ENCODE results near the gene TAF1B.
"Not testable (repeated sequence)": the region's sequence is repeated elsewhere in the genome, so short reads cannot be mapped to it uniquely, and the experiment has no call there.

The TAF1B gene

DNA sequence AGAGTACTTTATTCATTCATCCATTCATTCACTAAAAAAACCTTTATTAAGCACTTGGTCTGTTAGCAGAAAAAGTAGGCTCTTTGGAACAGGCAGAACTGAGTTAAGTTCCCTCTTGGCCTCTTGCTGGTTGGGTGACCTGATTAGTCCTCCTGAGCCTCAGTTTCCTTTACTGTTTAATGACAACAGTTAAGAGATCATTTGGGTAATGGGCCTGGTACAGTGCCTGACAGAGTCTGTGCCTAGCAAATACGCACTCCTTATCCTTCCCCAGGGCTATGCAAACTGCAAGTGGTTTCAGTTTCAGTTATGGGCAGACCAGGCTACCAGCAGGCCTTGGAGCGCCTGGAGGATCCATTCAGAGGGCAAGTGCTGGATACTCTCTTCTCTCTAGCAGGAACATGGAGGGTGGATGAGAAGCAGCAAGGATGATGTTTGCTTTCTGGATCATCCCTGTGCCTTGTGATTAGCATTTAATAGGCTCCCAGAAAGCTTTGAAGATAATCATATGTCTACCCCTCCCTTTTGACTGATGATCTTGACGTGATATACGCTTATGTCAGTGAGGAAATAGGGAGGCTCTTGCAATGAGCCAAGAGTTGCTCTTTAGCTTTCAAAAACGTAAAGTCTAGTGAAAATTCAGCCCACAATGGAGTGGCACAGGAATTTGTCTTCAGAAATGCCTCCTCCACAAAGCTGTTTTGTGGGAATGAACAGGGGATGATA, 12.4 kb upstream of the TAF1B start:
- in situ Hi-C loops (cut with MboI; ENCODE audit: low sequenced_read_pairs) = no loop called here

DNA sequence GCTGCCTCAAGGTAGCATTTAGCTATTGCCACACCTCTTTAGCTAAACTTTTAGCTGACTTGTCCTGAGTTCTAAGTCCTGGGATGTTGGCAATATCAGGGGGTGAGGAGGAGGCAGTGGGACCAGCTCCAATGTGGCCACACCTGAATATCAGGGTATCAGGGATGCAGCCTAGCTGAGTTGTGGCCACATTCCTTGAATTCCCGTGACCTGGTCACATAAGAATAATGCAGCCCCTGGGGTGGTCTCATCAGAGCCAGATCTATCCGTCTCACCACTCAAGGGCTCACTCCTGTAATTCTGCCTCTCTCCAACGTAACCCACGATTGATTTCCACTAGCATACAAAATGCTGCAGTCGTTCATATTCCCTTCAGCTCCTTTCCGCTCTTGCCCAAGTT, 11.6 kb upstream of the TAF1B start:
- in situ Hi-C loops (cut with MboI; ENCODE audit: low sequenced_read_pairs) = no loop called here

DNA sequence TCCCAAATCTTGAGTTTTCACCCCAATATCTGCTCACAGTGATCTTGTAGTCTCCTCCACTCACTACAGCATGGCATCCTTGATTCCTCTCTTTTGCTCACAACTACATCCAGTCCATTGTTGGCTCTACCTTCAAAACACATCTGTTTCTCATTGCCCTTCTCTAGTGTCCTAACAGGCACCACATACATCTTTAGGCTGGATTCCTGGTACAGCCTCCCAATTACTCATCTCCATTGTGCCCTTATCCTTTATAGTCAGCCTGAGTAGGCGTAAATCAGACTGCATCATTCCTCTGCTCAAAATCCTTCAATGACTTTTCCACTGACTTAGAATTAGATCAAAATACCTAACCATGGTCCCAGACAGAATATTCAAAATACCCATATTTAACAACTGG, 10.7 kb upstream of the TAF1B start:
- in situ Hi-C loops (cut with MboI; ENCODE audit: low sequenced_read_pairs) = no loop called here

DNA sequence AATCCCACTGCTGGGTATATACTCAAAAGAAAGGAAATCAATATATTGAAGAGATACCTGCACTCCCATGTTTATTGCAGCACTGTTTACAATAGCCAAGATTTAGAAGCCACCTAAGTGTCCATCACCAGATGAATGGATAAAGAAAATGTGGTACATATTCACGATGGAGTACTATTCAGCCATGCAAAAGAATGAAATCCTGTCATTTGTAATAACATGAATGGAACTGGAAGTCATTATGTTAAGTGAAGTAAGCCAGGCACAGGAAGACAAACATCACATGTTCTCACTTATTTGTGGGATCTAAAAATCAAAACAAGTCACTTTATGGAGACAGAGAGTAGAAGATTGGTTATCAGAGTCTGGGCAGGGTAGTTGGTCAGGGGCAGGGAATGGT, 8.2 kb upstream of the TAF1B start:
- in situ Hi-C loops (cut with MboI; ENCODE audit: low sequenced_read_pairs) = not testable (repeated sequence)

DNA sequence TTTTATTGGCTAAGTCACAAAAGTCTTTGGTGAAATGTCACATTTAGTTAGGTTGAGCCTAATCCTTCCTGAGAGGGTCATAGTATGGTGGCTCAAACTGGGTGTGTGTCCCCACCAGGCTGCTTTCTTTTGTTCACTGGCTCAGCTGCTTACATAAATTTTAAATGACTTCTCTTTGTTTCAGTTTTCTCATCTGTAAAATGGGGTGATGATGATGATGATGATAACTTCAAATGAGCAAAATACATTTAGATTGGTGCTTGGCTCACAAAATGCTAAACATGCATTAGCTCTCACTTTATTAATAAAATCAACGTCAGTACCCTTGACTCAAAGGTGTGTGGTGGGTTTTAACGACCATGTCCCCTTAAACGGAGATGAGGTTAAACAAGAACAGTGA, 7.2 kb upstream of the TAF1B start:
- in situ Hi-C loops (cut with MboI; ENCODE audit: low sequenced_read_pairs) = no loop called here

DNA sequence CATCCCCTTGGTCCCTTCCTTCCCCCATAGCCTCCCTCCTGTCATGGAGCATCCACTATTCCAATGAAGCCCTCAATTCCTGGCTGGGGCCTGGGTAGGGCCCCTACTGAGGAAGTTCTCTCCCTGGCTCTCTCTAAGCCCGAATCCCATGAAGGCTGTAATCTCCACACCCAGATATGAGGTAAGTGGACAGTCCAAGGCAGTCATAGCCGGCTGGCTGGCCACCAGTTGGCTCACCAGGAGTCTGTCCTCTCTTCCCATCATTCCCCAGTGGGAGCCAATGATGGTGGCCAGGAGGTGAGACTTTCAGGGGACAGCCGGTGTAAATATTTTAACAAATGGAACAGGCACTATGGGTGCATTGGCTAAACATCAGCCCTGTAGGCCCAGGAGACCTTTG, 6.8 kb upstream of the TAF1B start:
- in situ Hi-C loops (cut with MboI; ENCODE audit: low sequenced_read_pairs) = no loop called here

DNA sequence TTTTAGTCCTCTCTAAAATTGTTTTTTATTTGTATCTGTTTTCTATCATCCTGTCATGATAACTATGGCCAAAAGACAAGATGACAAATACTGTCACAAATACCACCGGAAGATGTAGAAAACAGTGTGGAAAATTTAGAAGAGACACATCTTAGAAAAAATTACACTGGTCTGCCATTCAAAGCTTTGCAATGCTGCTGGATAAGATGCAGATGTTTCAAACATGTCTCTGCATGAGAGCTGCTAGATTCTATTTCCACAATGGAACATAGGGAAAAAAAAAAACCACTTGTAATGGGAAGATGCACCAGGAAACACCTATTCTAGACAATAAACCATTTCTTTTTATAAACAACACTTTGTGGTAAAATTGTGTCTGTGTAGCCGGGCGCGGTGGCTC, 5.8 kb upstream of the TAF1B start:
- in situ Hi-C loops (cut with MboI; ENCODE audit: low sequenced_read_pairs) = no loop called here

DNA sequence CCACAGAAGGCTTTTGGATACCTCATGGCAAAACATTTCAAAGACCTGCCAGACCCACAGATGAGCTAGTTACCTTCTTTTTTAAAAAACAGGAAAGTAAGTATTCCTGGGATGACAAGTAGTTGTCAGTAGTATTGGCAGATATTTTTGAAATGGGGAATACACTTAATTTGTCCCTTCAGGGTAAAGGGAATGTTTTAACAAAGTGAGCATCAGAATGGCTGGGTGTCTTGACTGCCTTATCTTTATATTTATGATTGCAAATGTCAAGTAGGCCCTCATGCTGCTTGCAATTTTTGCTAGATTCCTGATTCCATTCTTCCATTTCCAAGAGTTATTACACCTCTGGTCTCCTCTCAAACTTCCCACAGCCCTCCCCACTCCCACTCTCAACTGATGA, 4.9 kb upstream of the TAF1B start:
- in situ Hi-C loops (cut with MboI; ENCODE audit: low sequenced_read_pairs) = no loop called here

DNA sequence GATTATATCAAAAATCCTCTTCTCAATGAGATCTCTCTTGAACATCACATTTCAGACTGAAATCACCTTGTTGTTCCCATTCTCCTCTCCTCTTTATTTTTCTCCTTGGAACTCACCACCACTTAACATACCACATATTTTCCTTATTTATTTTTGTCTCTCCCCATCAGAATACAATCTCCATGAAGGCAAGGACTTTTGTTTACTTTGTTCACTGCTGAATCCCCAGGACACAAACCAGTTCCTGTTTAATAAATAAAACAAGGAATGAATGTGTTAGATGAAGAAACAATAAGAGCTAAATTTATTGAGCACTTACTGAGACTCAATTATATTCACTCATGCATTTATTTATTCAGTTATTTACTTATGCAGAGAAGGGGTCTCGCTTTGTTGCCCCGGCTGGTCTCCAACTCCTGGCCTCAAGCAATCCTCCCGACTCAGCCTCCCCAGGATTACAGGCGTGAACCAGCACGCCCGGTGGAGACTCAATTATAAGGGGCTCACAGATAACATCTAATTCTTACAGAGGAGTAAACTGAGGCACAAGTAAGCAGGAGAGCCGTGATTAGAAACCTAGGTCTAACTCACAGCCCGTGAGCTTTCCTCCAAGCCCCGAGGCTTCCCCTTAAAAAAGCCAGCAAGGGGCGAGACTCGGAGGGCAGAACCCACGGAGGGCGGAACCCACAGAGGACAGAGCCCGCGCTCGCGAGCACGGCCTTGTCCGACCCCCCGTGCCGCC, 616 bp upstream of the TAF1B start:
- in situ Hi-C loops (cut with MboI; ENCODE audit: low sequenced_read_pairs) = no loop called here

DNA sequence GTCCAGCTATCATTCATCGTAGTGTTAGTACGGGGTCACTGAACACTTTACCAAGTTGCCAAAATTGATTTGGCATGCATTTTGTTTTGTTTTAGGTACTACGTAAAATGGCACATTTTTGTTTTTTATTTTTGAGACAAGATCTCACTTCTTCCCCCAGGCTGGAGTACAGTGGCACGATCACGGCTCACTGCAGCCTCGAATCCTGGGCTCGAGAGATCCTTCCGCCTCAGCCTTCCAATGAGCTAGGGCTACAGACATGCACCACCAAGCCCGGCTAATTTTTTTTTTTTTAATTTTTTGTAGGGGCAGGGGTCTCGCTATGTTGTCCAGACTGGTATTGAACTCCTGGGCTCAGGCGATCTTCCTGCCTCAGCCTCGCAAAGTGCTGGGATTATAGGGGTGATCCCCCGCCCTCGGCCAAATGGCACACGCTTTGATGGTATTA, 786 bp downstream of the TAF1B start:
- in situ Hi-C loops (cut with MboI; ENCODE audit: low sequenced_read_pairs) = no loop called here

DNA sequence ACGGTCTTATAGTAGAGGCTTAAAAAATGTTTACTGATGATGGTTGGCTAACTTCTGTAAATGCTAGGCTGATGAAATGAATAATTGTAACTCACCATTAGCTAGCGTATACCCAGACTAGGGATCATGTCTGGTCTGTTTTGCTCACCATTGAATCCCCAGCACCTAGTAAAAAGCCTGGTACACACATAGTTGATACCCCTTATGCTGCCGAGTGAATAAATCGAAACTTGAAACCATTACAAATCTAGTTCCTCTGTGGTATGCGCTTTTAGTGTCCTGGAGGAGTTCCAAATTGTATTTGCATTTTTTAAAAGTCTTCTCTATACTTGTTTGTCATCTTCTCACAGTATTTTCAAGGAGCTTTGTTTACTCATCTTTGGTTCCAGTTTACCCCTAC, 1.3 kb downstream of the TAF1B start:
- in situ Hi-C loops (cut with MboI; ENCODE audit: low sequenced_read_pairs) = no loop called here

DNA sequence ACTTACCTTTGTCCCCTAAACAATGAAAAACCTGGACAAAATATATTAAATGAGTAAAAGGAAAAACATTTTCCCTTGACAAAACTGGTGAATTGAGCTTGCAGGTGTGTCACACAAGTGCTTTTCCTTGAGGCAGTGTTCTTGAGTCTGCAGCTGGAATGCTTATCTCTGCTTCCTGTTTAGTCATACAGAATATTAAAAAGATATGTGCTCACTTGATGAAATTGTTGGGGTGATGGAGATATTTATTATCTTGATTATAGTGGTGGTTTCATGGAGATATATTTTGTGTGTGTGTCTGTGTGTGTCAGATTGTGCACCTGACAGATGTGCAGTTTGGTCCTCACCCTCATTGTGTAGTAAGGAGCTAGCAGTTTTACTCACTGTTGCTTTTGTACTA, 3.3 kb downstream of the TAF1B start:
- in situ Hi-C loops (cut with MboI; ENCODE audit: low sequenced_read_pairs) = no loop called here

DNA sequence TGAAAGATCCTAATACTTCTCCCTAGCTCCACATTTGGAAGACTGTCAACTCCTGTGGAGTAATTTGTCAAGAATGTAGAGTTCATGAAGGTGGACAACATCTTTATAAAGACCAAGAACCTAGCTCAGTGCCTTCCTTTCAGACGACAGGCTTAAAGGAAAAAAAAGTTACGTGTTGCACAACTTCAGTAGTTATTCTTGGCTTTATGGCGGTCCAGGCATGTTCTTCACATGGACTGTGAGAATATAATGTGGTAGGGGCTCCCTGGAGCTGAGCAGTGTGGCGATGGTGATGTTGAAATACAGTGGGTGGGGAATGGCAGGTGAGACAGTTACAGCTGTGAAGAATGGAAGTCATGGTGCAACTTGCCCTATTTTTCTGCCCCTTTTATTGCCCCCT, 3.9 kb downstream of the TAF1B start:
- in situ Hi-C loops (cut with MboI; ENCODE audit: low sequenced_read_pairs) = no loop called here

DNA sequence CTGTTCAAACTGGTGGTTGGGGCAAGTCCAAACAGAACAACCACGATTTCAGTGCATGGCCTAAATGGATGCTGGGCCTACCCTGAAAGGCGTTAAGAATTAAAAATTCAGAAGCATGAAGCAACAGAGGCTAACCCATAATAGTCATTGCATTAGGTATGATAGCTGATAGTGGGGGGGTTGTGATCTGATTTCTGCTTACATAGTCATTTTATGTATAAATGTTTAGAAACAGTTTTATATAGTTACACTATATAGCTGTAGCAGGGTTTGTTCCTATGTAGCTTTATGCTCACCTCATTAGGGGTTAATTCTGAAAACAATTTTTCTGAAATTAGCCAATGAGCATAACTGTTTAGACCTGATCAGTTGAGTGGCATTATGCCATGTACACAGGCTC, 9.6 kb downstream of the TAF1B start:
- in situ Hi-C loops (cut with MboI; ENCODE audit: low sequenced_read_pairs) = no loop called here

DNA sequence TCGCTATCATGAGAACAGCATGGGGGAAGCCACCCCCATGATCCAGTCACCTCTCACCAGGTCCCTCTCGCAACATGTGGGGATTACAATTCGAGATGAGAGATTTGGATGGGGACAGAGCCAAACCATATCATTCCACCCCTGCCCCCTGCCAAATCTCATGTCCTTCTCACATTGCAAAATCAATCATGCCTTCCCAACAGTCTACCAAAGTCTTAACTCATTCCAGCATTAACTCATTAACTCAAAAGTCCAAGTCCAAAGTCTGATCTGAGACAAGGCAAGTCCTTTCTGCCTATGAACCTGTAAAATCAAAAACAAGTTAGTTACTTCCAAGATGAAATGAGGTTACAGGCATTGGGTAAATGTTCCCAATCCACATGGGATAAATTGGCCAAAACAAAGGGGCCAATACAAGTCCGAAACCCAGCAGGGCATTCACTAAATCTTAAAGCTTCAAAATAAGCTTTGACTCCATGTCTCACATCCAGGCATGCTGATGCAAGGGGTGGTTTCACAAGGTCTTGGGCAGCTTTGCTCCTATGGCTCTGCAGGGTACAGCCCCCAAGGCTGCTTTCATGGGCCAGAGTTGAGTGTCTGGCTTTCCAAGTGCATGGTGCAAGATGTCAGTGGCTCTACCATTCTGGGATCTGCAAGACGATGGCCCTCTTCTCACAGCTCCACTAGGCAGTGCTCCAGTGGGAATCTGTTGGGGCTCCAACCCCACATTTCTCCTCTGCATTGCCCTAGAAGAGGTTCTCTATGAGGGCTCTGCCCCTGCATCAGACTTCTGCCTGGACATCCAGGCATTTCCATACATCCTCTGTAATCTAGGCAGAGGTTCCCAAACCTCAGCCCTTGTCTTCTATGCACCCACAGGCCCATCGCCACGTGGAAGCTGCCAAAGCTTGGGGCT, 14.8 kb downstream of the TAF1B start:
- in situ Hi-C loops (cut with MboI; ENCODE audit: low sequenced_read_pairs) = no loop called here

DNA sequence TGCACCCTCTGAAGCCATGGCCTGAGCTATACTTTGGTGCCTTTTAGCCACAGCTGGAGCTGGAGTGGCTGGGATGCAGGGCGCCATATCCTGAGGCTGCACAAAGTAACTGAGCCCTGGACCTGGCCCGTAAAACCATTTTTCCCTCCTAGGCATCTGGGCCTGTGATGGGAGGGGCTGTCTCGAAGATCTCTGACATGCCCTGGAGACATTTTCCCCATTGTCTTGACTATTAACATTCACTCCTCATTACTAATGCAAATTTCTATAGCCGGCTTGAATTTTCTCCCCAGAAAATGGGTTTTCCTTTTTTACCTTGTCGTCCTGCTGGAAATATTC, 15.4 kb downstream of the TAF1B start:
- in situ Hi-C loops (cut with MboI; ENCODE audit: low sequenced_read_pairs) = no loop called here

DNA sequence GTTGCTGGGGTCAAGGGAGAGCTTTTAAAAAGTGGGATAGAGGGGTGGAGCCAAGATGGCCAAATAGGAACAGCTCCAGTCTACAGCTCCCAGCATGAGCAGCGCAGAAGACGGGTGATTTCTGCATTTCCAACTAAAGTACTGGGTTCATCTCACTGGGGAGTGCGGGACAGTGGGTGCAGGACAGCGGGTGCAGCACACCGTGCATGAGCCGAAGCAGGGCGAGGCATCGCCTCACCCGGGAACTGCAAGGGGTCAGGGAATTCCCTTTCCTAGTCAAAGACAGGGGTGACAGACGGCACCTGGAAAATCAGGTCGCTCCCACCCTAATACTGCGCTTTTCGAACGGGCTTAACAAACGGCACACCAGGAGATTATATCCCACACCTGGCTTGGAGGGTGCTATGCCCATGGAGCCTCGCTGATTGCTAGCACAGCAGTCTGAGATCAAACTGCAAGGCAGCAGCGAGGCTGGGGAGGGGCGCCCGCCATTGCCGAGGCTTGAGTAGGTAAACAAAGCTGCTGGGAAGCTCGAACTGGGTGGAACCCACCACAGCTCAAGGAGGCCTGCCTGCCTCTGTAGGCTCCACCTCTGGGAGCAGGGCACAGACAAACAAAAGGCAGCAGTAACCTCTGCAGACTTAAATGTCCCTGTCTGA, 17.8 kb downstream of the TAF1B start:
- in situ Hi-C loops (cut with MboI; ENCODE audit: low sequenced_read_pairs) = not testable (repeated sequence)

DNA sequence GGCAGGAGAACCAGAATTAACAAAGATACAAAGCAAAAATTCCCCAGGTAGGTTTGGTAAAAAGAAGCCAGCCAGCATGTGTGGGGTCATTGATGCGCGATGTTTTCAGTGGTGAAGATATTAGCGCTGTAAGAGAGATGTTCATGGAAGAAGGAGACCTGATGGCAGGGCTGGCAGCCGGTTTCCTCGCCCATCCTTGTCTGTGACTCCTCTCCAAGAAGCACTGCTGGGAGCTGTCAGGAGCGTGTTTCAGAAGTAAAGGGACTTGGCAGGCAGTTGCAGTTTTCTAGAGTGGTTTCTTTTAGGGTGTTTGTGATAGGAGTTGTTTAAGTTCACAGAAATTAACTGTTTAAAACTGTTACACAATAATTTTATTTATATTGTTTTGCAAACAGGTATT, 24.6 kb downstream of the TAF1B start:
- in situ Hi-C loops (cut with MboI; ENCODE audit: low sequenced_read_pairs) = no loop called here

DNA sequence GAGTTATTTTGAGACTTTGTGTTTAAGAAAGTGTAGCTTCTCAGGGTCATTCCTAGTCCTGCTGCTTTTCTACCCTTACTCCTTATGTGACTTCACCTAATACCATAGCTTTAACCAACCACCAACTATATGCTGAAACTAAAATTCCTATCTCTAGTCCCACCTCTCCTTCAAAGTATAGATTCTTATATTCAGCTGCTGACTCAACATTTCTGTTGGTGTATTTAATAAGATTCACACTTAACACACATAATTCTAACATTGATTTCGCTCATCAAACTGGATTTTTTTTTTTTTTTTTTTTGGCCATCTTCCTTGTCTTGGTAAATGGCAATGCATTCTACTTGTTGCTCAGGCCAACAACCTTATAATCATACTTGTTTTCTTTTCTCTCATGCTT, 30.1 kb downstream of the TAF1B start:
- in situ Hi-C loops (cut with MboI; ENCODE audit: low sequenced_read_pairs) = no loop called here

DNA sequence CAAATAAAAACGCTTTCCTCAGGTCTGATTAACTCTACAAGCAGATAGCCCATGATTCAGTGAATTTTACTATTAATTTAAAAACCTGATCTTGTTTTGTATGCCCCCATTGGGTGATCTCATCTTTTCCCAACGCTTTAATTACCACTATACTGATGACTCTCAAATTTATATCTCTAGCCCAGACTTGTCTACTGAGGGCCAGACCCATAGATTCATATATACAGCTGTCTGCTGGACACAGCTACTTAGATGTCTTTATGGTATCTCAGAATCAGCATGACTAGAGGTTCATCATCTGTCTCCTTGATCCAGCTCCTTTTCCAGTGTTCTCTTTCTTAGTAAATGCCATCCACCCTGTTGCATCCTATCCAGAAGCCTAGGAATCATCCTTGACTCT, 33.8 kb downstream of the TAF1B start:
- in situ Hi-C loops (cut with MboI; ENCODE audit: low sequenced_read_pairs) = no loop called here

DNA sequence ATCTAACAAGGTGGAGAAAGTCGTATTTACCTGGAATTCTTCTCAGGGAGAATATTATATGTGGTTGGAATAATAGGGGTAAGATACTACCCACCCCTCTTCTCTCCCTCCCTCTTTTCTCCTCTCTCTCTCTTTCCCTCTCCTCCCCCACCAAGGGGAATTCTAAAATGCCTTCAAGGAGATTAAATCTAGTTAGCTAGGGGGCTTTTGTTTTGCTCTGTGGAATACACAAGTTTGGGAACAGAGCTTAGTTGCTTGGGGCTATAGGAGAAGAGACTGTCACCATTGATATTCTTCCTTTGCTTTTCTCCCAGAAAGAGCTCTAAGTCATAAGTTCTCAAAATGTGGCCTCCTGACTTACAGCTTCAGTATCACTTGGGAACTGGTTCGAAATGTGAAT, 34.5 kb downstream of the TAF1B start:
- in situ Hi-C loops (cut with MboI; ENCODE audit: low sequenced_read_pairs) = no loop called here
